AML-193 (cell line): Measurements from ENCODE around the gene OTOG.

Source experiments
- DNase-seq, 2 experiments: peaks; one replicate each; lab custom pipeline; 2025; lab: John Stamatoyannopoulos, UW

OTOG gene, protein sequence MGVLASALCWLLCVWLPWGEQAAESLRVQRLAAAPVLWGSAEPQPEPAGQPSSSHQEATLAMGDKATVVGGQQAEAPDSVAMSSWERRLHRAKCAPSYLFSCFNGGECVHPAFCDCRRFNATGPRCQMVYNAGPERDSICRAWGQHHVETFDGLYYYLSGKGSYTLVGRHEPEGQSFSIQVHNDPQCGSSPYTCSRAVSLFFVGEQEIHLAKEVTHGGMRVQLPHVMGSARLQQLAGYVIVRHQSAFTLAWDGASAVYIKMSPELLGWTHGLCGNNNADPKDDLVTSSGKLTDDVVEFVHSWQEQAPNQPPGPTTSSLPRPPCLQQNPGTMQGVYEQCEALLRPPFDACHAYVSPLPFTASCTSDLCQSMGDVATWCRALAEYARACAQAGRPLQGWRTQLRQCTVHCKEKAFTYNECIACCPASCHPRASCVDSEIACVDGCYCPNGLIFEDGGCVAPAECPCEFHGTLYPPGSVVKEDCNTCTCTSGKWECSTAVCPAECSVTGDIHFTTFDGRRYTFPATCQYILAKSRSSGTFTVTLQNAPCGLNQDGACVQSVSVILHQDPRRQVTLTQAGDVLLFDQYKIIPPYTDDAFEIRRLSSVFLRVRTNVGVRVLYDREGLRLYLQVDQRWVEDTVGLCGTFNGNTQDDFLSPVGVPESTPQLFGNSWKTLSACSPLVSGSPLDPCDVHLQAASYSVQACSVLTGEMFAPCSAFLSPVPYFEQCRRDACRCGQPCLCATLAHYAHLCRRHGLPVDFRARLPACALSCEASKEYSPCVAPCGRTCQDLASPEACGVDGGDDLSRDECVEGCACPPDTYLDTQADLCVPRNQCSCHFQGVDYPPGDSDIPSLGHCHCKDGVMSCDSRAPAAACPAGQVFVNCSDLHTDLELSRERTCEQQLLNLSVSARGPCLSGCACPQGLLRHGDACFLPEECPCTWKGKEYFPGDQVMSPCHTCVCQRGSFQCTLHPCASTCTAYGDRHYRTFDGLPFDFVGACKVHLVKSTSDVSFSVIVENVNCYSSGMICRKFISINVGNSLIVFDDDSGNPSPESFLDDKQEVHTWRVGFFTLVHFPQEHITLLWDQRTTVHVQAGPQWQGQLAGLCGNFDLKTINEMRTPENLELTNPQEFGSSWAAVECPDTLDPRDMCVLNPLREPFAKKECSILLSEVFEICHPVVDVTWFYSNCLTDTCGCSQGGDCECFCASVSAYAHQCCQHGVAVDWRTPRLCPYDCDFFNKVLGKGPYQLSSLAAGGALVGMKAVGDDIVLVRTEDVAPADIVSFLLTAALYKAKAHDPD (N-terminal part only)

DNA sequence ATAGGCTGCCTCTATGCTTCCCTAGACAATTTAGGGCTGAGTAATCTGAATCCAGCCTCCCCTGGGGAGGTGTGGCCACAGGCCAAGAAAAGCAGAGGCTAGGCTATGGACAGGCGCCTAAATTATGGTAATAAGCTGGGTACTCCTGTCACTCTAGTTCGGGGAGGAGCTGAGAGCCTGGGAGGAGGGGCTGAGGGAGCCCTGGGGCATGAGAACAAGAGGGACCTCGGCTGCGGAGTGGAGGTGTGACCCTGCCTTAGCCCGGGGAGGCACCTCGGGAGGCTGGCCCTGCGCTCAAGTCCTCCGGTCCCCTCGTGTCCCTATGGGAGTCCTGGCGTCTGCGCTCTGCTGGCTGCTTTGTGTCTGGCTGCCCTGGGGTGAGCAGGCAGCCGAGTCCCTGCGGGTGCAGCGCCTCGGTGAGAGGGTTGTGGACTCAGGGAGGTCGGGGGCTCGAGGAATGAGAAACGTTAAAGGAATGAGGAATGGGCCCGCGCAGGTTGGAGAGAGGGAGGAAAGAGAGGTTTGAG is at the start of gene OTOG:
TSS of gene OTOG (plus strand) at position 209 of the 527 bp plus-strand sequence. CDS start at position 323, 114 bp downstream.
- DNase-seq, result no peak

DNA sequence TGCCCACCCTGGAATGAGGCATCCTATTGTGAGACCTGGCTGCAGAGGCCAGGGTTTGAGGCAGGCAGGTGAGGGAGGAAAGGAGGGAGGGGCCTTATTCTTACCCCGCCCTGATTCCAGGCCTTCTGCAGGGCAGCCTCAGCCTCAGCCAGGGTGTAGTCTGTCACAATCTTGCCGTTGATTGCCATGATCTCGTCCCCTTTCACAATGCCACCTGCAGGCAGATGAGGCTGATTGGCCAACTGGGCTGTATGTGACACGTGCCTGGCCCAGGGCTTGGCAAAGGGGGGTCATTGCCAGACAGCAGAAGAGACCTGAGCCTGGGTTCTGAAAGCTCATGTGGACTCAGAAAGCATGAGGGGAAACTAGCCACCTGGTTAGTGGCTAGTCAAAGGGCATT is 49.0 kb upstream of the OTOG start:
- DNase-seq, result peak; percentile 51 to 56

DNA sequence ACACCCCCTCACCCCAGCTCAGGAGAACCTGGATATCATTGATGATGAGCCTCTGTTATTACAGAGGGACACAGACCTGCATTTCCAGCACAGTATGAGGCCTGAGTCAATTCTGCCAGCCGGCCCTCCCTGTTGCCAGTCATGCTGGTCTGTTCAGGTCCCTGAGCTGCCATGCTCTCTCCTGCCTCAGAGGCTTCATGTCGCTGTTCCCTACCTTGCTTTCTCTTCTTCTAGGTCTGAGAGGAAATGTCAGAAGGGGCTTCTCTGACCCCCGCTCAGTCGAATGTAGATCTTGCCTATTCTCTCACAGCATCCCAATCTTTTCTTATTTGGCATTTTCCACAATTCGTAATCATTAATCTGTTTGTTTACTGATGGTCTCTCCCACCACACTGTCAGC is 48.6 kb upstream of the OTOG start:
- DNase-seq, result no peak

DNA sequence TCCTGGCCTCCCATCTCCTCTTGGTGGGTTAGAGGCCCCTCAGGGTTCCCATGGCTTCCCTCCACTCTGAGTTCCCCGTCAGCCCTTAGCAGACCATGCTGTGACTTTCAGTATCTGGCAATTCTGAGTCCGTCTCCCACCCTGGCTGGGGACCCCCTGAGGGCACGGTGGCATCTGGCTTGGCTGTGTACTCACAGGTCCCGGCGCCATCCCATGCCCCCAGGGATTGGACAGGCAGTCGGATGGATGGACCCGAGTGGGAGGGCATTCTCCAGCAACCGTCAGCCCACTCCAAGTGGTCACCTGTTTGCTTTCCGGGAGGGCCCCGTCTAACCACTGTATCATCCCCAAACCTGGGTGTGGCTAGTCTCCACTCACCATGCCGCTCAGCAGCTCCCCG is 46.4 kb upstream of the OTOG start:
- DNase-seq, result no peak

DNA sequence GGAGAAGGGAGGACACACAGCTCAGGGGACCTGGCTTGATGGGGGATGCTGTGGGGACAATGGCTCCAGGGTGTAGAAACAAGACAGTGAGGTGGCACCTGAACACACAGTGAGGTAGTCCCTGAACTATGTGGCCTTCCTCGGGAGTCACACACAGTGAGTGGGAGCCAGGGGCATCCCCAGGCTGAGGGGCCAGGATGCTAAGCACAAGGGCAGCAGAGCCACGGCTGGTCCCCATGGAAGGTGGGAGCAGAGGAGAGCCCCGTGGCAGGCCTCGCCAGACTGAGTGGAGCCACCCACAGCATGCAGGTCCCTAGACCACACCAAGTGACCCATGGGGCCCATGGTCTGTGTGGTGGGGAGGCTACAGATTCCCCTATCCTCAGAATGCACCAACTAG is 44.4 kb upstream of the OTOG start:
- no peak for DNase-seq

DNA sequence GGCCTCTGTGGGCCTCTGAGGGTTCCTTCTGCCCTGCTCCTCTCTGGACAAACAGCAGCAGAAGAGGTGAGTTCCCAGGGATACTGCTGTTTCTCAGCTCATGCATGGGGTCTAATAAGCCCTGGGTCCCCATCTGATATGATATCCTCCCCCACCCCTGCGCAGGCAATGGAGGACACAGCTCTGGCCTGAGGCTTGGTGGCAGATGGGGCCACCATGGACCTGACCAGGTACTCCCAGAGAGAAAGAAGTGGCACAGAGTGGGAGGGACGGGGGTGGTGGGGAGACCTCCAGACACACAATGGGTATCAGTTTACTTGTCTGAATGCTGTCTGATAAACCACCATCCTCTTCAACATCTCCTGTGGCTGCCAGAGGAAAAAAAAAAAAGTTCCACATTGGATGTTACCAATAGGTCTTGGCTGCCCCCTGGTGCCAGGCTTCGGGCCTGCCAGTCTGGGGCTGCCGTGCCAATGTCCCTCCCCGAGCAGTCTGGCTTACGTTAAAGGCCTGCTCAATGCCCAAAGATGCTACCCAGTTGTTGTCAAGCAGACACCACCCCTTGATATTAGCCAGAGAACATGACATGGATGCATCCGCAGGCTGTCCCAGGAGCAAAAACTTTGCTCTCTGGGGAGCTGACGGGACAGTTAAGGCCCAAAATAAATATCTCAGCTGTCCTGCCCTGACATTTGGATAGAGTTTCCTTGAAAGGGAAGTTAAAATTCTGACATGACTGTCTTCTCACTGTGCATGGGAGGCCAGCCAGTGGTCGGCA is 42.5 kb upstream of the OTOG start:
- DNase-seq, result peak; percentile 65 to 70

DNA sequence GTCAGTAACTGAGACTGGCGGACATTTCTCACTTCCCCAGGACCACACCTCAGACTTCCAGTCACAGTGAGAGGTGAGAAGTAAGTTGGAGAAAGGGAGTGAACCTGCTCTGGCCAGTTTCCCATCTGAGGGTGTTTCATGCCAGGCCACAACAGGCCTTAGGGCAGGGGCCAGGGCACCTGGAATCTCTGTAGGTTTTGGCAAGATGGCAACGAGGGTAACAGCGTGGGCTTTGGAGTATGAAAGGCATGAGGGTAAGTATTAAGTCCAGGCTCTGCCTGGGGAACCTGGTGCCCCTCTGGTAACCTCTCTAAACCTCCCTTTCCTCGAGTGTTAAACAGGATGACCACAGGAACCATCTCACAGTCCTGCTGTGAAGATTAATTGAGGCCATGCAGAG is 41.9 kb upstream of the OTOG start:
- DNase-seq, result no peak

DNA sequence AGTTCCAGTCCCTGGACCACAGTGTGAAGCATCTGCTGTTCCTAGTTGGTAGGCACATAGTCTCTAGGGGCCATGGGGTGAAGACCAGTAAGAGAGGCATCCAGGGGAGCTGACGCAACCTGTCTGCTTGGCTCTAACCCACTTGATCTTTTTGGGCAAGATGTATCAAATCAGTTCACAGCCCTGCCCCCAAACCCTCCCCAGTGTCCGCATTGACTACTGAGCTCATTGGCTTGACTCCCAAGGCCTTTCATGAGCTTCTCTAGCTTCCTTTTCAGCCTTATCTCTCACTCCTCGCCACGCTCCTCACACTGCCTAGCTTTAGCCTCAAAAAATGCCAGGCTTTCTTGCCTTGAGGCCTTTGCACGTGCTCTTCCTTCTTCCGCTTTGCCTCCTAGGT is 40.7 kb upstream of the OTOG start:
- DNase-seq, result no peak

DNA sequence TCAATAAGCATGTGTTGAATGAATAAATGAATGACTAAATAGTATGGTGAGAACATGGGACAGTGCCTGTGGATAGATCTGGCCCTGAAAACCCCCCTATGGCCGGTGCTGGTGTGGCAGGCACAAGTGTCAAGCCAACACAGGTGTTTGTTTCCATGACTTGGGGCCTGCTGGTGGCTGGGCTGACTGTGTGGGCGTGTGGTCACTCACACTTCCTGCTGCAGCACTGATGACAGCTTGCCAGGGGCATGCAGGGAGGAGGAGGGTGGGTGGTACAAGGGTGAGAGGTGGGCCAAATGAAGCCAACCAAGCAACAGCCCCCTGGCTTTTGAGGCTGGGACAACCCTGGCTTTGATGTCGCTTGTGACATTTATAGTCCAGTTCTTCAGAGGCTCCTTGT is 40.1 kb upstream of the OTOG start:
- no peak for DNase-seq

DNA sequence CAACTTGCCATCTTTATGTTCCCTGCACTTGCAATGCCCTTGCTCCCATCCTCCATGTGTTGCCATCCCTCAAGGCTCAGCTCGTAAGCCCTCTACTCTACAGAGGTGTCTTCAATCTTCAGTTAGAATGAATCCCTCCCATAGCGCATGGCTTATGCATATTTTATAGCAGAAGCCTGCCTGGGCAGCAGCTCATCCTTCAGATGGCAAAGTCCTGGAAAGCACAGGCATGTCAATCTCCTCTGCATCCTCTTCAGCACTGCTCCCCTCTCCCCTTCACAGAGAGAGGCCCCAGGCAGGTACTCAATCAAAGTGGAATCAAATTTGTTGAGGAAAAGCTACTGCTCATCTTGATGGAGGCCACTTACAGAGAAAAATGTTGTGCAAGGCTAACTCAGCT is 39.3 kb upstream of the OTOG start:
- no peak for DNase-seq

DNA sequence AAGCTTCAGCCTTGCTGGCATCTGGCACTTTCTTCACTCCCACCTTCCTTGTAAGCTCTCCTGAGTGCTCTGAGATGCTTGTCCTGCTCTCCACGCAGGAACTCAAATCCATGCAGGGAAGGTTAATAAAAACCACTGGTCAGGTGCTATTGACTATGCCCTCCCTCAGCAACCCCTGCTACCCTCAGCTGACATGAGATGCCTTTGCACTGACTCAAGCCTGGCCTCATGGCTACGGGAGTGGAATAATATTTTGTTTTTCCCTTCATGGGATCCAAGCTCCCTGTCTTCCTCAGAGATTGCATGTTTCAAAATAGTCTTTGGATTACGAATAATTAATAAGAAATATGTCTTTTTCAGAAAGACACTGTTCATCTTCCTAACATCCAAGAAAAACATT is 38.8 kb upstream of the OTOG start:
- DNase-seq, result no peak

DNA sequence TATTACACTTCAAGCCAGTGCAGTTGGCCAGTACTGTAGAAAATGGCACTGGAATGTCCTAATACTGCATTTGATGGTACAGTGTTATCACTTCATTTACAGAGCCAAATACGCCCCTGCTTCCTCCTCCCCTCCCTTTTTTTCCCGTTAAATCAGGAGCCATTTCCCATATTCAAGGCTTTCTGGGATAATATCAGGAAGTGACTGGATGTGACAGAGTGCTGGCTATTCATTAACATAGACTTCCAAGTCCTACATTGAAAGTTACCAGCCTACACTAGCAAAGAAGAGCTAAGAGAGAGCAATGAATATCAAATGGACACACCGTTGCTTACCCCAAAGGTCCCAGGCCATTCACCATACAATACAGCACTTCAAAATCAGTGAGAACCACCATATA is 38.3 kb upstream of the OTOG start:
- DNase-seq, result no peak

DNA sequence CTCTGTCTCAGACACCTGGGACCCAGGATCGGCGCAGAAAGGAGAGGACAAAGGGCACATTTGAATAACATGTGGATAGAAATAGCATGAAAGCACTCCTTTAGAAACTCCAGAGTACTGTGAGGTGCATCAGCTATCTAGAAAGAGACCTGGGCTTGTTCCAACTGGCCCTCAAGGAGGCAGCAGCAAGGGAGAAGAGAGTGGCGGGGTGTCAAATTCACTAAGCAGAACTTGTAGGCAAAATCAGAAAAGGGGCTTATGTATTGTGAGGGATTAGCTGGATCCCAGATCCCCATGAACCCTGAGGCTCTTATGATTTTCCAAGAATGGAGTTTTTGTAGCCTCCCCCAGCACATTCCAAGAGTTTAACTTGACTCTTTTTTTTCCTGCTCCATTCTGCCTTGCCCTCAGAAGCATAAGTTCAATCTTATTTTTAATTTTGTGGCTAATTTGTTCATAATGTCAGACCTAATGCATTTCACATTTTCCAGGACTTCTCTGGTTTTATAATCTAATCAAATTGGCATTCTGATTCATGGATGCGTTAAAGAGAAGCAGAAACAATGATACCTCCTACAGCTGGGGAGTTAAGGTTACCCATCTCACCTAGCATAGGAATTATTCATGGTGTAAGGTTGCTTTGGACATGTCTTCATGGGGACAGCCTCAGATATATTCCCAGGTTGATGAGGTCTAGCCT is 36.4 kb upstream of the OTOG start:
- DNase-seq, result no peak

DNA sequence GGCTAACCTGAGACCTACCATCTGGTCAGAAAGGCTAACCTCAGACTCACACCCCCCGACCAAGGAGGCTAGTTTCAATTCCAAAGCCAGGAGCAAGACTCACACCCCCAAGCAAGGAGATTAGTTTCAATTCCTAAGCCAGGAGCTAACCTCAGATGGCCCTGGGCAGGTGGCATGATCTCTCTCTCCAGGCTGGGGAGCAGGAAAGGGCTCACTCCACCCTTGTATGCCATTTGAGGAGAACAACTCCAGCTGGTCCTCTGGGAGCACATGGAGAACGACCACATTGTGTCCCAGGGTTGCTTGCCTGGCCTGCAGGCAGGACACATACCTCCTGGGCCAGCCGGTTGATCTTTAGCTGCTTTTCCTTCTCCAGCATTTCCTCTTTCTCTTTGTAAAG is 35.5 kb upstream of the OTOG start:
- no peak for DNase-seq

DNA sequence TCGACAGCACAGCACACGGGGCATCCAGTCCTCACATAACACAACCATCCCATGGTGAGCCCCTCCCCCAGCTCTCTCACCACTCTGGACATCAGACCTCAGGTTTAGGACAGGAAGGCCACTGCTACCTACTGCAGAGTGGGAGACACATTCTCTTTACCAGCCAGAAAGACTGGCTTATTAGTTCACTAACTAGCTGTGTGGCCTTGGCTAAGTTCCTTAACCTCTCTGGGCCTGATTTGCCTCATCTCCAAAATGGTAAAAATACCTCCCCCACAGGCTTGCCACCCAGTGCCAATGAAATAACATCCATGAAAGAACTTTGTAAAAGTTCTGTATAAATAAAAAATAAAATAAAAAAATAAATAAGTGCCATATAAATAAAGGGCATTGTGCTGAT is 35.0 kb upstream of the OTOG start:
- no peak for DNase-seq

DNA sequence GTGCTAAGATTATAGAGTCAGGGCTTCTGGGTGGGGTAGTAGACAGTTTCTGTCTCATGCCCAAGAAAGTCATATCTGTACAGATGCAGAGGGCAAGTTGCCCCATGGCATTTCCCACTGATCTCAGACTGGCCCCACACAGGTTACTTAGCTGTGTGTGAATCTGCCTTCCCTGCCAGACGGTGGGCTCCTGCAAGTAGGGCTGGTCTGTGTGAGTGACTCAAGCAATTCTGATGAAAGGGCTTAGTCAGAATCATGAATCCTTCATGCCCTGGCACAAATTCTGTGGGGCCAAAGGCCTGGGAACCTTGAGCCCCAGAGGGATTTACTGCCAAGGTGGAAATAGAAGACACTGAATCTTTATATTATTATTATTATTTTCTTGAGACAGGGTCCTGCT is 33.2 kb upstream of the OTOG start:
- no peak for DNase-seq

DNA sequence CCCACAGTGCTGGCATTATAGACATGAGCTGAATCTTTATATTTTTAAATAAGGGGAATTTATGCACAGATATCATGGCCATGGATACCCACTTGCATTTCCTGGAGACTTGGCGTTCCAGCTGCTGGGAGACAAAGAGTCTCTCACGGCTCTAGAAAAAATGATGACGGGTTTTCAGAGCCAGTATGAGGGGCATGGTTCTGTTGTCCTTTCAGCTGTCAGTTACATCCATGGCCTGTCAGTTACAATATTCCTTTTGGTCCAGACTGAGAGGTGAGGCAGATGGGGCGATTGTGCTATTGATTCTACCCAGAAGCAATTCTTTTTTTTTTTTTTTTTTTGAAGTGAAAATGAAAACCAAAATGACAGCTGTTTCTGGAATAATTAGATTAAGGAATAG is 32.6 kb upstream of the OTOG start:
- DNase-seq, result no peak

DNA sequence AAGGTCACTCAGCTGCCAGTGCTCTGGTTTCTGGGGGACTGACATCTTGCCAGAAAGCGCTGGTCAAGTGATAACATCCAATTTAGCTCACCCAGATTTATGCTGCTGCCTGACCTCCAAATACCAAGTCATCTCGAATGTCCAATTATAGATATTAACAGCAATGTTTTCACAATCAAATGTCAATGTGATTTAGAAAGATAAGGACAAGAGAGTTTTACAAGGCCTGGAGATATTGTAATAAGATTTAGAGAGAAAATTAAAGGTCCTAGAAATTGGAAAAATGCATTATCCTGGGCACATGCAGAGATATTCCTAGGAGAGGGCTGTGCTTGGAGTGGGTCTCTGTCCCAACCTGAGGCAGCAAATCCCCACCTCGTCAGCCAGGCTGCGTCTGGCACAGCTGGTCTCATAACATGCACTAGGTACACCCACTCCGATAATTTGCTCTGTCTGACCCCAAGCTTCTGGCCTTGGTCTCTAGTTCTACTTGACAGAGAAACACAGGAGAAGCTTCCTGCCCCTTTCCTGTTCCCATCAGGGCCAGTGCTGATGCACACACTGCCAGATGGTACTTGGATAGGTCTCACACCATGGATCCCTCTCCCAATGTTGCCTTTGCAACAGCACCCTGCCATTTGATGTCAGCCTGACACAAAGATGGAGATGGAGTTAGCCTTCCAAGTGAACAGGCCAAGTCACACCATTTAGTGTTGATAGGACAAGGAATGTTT is 31.4 kb upstream of the OTOG start:
- no peak for DNase-seq

DNA sequence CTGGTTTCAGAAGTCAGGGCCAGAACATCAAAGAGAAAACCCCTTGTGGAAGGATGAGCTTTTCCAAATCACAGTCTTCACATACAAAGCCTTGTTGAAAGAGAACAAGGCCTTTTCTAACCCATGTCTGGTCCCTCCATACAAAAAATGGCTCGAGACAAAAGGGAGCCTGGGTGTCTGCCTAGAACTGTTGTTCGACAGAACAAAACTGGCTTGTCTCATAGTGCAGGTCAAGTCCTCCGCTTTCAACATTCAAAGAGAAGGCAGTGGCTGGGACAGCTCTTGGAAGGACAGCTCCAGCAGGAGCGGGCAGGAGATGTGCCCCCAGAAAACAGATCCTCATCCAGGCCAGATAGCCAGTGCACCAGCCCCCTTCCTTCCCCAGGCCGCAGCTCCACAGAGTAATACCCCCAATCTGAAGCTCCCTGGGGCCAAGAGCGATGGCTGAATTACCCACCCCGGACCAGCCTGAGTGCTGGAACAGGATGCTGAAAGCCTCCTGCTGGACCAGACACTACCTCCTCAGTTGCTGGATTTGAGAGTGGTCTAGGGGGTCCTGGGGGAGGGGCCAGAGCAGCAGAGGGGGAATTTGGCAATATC is 30.4 kb upstream of the OTOG start:
- DNase-seq, result no peak

DNA sequence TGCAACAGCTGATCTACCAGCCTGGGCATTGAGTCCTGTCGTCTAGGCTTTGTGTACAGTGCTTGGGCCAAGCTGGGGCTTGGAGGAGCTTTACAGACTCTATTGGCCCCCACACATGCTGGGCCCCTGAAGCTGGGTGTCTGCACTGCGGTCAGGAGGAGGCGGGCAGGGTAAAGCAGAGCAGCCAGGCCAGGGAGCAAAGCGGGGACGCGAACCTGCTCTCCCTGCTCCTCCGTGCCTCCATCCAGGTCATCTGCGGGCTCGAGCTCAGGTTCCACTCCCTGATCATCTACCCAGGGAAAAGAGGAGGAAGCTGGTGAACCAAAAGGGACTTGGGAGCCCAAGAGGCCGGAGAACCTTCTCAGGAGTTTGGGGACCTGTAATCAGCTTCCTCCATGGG is 29.9 kb upstream of the OTOG start:
- DNase-seq, result no peak
